Stomach (tissue), 9 donors: Measurements from ENCODE around the gene RALGAPB. TPM values are rescaled to one million over a fixed set of nuclear protein-coding genes. Genes with fewer than 3 reads are reported as not detected.
"Not testable (repeated sequence)": the region's sequence is repeated elsewhere in the genome, so short reads cannot be mapped to it uniquely, and the experiment has no call there.

Experiments
- DNase-seq, 2 donors: peaks; one replicate each; pipeline versions ENCODE4 v3.0.0 to v3.0.0-alpha.2; 2013 to 2019
- H3K27ac ChIP-seq, 5 donors: fragments of 200-600 bp in 4 of 5; sonication (generic) in 4 of 5; one replicate each; pipeline ENCODE4 v1.5.1; 2013 to 2019; ENCODE audit warnings: mild to moderate bottlenecking in 1 of 5, moderate library complexity in 1 of 5
- H3K27me3 ChIP-seq, 3 donors: fragments of 200-600 bp; sonication (generic); one replicate each; pipeline ENCODE4 v1.5.1; 2017 to 2019; ENCODE audit warnings: mixed run types in 1 of 3
- H3K36me3 ChIP-seq, 4 donors: fragments of 200-600 bp; sonication (generic); 1 replicate in 3 of 4; 2 replicates in 1 of 4; pipeline ENCODE4 v1.5.1; 2016 to 2019
- H3K4me1 ChIP-seq, 4 donors: fragments of 200-600 bp; sonication (generic); one replicate each; pipeline ENCODE4 v1.5.1; 2016 to 2019
- H3K4me3 ChIP-seq, 4 donors: fragments of 200-600 bp; sonication (generic) in 3 of 4; one replicate each; pipeline ENCODE4 v1.5.1; 2016 to 2019; ENCODE audit warnings: mild to moderate bottlenecking in 1 of 4
- H3K9me3 ChIP-seq, 4 donors: fragments of 200-600 bp; sonication (generic); one replicate each; pipeline ENCODE4 v1.5.1; 2016 to 2019
- CTCF ChIP-seq, 7 experiments: fragments of 450-650 bp in 4 of 7; fragments of 200-600 bp in 3 of 7; sonication (generic) in 3 of 7; IDR thresholded peaks; one replicate each; pipeline ENCODE4 v1.5.1; 2016 to 2019; ENCODE audit warnings: antibody characterized with exemption in 7 of 7, control low read depth in 2 of 7, mild to moderate bottlenecking in 1 of 7
- EP300 ChIP-seq: sonication (generic); formaldehyde crosslinking; IDR thresholded peaks from one replicate; pipeline ENCODE4 v1.6.1; 2017; ENCODE audit warnings: antibody characterized with exemption
- POLR2A ChIP-seq, 4 donors: fragments of 450-650 bp; IDR thresholded peaks; one replicate each; pipeline ENCODE4 v1.6.1; 2016; ENCODE audit warnings: antibody characterized with exemption in 4 of 4, control low read depth in 2 of 4, mild to moderate bottlenecking in 1 of 4, moderate library complexity in 1 of 4
- POLR2AphosphoS5 ChIP-seq, 3 donors: sonication (generic); formaldehyde crosslinking; IDR thresholded peaks; one replicate each; pipeline ENCODE4 v1.6.1; 2016; ENCODE audit warnings: antibody characterized with exemption in 3 of 3
- WGBS, 5 donors: extraction: QIAGEN DNeasy Blood & Tissue Kit in 3 of 5; methylation state at CpG; one replicate each; pipeline versions ENCODE4 v1.1.5 to v1.1.7; 2013 to 2018; 5-methylcytosine and 5-hydroxymethylcytosine counted together
- intact Hi-C: fragments of 100-400 bp; cut with DNase I; formaldehyde crosslinking; loops from one replicate; pipeline ENCODE4 v1.15.1; 2023; ENCODE audit warnings: low total_unique reads
- polyA plus RNA-seq, 3 donors: library from polyadenylated mRNA; stranded (reverse); fragments of 200-250 nt; gene quantifications; one replicate each; pipeline ENCODE4 v1.2.3, GENCODE V29; 2013
- total RNA-seq, 5 donors: library from RNA; depleted of rRNA; stranded (reverse); fragments of >200 nt; gene quantifications; one replicate each; pipeline versions ENCODE4 v1.1.0 to v1.2.3, GENCODE V29; 2014 to 2016
- donor health status: healthy with polysubstance abuse.
- donor health status: Bipolar disorder and iron deficiency.
- donor health status: healthy.

The RALGAPB gene
- total and polyA plus RNA-seq, 8 donors, result 5.4 to 57.5 (median 36.5) TPM

- 88 to 94% (median 91%) methylated on average over 15 of the region's 15 CpGs for WGBS, 5 donors
- H3K27me3 ChIP-seq, result peaks cover 0 to 22% (median 3%) of the 10 kb centered on the region in 3 donors
- DNase-seq, H3K36me3 ChIP-seq, H3K4me1 ChIP-seq, intact Hi-C loops, H3K4me3 ChIP-seq, H3K9me3 ChIP-seq, H3K27ac ChIP-seq: not testable (repeated sequence)
Observed at GRCh38 chr20:38595886-38596285, 123.2 kb downstream of the RALGAPB start.

- Histone ChIP-seq H3K4me3 (no peak overlapping the region), H3K36me3 (no peaks in the 10 kb centered on the region)
- 18 to 41% (median 30%) methylated on average over 9 of the region's 9 CpGs; no CpG with 5 or more reads in 1 of the 5 donors for WGBS, 5 donors
Observed at GRCh38 chr20:38599410-38599882, 126.8 kb downstream of the RALGAPB start.

GRCh38 chr20:38600057-38600456 lies 127.4 kb downstream of the RALGAPB start:
- no peak overlapping the region for H3K4me3 ChIP-seq
- H3K27ac ChIP-seq, result no peak overlapping the region
- DNase-seq, result no peak
- 92 to 100% (median 97%) methylated on average over 1 of the region's 1 CpG for WGBS, 5 donors
- intact Hi-C loops, result no loop called here
- TF ChIP-seq POLR2AphosphoS5 (IDR thresholded peaks at IDR 0.05) (no peak), CTCF (IDR thresholded peaks at IDR 0.05) (no peak), POLR2A (IDR thresholded peaks at IDR 0.05) (no peak), EP300 (no peak)
- H3K27me3 ChIP-seq, result peaks cover 0 to 47% (median 20%) of the 10 kb centered on the region in 3 donors
- no peaks in the 10 kb centered on the region for H3K9me3 ChIP-seq
- peaks cover 5 to 17% (median 10%) of the 10 kb centered on the region in 4 donors for H3K4me1 ChIP-seq
- H3K36me3 ChIP-seq, result no peaks in the 10 kb centered on the region

More at GRCh38 chr20:38599410-38599882, 126.8 kb downstream of the RALGAPB start:
- no peak for TF ChIP-seq CTCF (IDR thresholded peaks at IDR 0.05)
- peak in 1 of 3 donors; percentile 26 for TF ChIP-seq POLR2AphosphoS5 (IDR thresholded peaks at IDR 0.05)
- intact Hi-C loops, result no loop called here
- H3K4me1 ChIP-seq, result peaks cover 5 to 17% (median 10%) of the 10 kb centered on the region in 4 donors
- no peak overlapping the region for H3K27ac ChIP-seq
- H3K27me3 ChIP-seq, result peaks cover 0 to 47% (median 20%) of the 10 kb centered on the region in 3 donors
- DNase-seq, result peak; percentile 81 to 85
- no peaks in the 10 kb centered on the region for H3K9me3 ChIP-seq

- H3K4me3 ChIP-seq, result peak within 1 kb of the TSS in 3 of 4 donors; percentile 21 to 33 (median 25)
- 9 to 13% (median 9%) methylated on average over 32 to 42 of the region's 42 CpGs for WGBS, 5 donors
- H3K9me3 ChIP-seq, result no peaks in the 10 kb centered on the region
- TF ChIP-seq EP300, result no peak
- peak in 2 of 7 experiments; percentile 15 to 18 for TF ChIP-seq CTCF (IDR thresholded peaks at IDR 0.05)
- intact Hi-C loops, result no loop called here
- H3K27me3 ChIP-seq, result peaks cover 0 to 49% (median 20%) of the 10 kb centered on the region in 3 donors
- no peaks in the 10 kb centered on the region for H3K36me3 ChIP-seq
- H3K4me1 ChIP-seq, result peaks cover 5 to 17% (median 10%) of the 10 kb centered on the region in 4 donors
- no peak within 1 kb of the TSS for H3K27ac ChIP-seq
- DNase-seq, result peak; percentile 51 to 74
Observed at GRCh38 chr20:38601216-38602184, 128.9 kb downstream of the RALGAPB start, which contains the start of gene ARHGAP40. TSS of gene ARHGAP40 (plus strand) at chr20:38601809.
